GM23338 (cell line): ENCODE results near the gene HEXB. TPM values are rescaled to one million over a fixed set of nuclear protein-coding genes. Genes with fewer than 3 reads are reported as not detected.

ENCODE experiments used
- ATAC-seq: fragments of 200-7000 bp; cut with Tn5 transposase; 3 replicates; pipeline ENCODE4 v1.9.1; 2020
- DNase-seq: peaks from one replicate; pipeline ENCODE4 v3.0.0-alpha.2; 2015; ENCODE audit warnings: low spot score
- H2AFZ ChIP-seq: fragments of 200-600 bp; sonication (generic); 2 replicates; pipeline ENCODE4 v1.8.0; 2016; ENCODE audit warnings: antibody characterized with exemption, mild to moderate bottlenecking, moderate library complexity
- H3F3A ChIP-seq: fragments of 200-600 bp; sonication (generic); replicated peaks from 2 replicates; pipeline ENCODE4 v1.8.0; 2017; ENCODE audit warnings: antibody characterized with exemption, mixed run types, low read depth
- H3K27ac ChIP-seq: fragments of 200-600 bp; sonication (generic); 2 replicates; pipeline ENCODE4 v1.6.1; 2016; ENCODE audit warnings: low read depth
- H3K27me3 ChIP-seq: fragments of 200-600 bp; sonication (generic); 2 replicates; pipeline ENCODE4 v1.8.0; 2016; ENCODE audit warnings: mild to moderate bottlenecking, mixed run types, moderate library complexity; ENCODE audit not compliant: insufficient read depth
- H3K36me3 ChIP-seq: fragments of 200-600 bp; sonication (generic); 2 replicates; pipeline ENCODE4 v1.8.0; 2016; ENCODE audit warnings: mild to moderate bottlenecking; ENCODE audit not compliant: insufficient read depth
- H3K4me1 ChIP-seq: fragments of 200-600 bp; sonication (generic); 2 replicates; pipeline ENCODE4 v1.8.0; 2016; ENCODE audit warnings: mild to moderate bottlenecking, moderate library complexity; ENCODE audit not compliant: insufficient read depth
- H3K4me2 ChIP-seq: fragments of 200-600 bp; sonication (generic); 2 replicates; pipeline ENCODE4 v1.7.1; 2017; ENCODE audit warnings: mixed run types
- H3K4me3 ChIP-seq: fragments of 200-600 bp; sonication (generic); 2 replicates; pipeline ENCODE4 v1.6.1; 2016; ENCODE audit warnings: mixed run types
- H3K79me2 ChIP-seq: fragments of 200-600 bp; sonication (generic); replicated peaks from 2 replicates; pipeline ENCODE4 v1.8.0; 2017; ENCODE audit warnings: mild to moderate bottlenecking; ENCODE audit not compliant: insufficient read depth
- H3K9me2 ChIP-seq: fragments of 200-600 bp; sonication (generic); 2 replicates; pipeline ENCODE4 v1.8.0; 2017; ENCODE audit not compliant: insufficient read depth
- H4K20me1 ChIP-seq: fragments of 200-600 bp; sonication (generic); replicated peaks from 2 replicates; pipeline ENCODE4 v1.8.0; 2017; ENCODE audit warnings: mild to moderate bottlenecking; ENCODE audit not compliant: insufficient read depth
- H3K27ac Mint-ChIP-seq: 2 replicates; pipeline ENCODE4 v1.8.0; 2020; ENCODE audit warnings: inconsistent platforms, mild to moderate bottlenecking, moderate library complexity, mixed read lengths
- H3K27me3 Mint-ChIP-seq: 3 replicates; pipeline ENCODE4 v1.8.0; 2022; ENCODE audit warnings: low read depth, mild to moderate bottlenecking, moderate library complexity, mixed read lengths, inconsistent platforms; ENCODE audit not compliant: insufficient read depth, poor library complexity
- H3K36me3 Mint-ChIP-seq: 3 replicates; pipeline ENCODE4 v1.8.0; 2021; ENCODE audit warnings: low read depth, mild to moderate bottlenecking, inconsistent platforms, moderate library complexity, mixed read lengths
- H3K4me1 Mint-ChIP-seq: 3 replicates; pipeline ENCODE4 v1.8.0; 2020; ENCODE audit warnings: mild to moderate bottlenecking, inconsistent platforms, mixed read lengths
- H3K4me3 Mint-ChIP-seq: 3 replicates; pipeline ENCODE4 v1.8.0; 2021; ENCODE audit warnings: moderate library complexity, mild to moderate bottlenecking, inconsistent platforms, mixed read lengths
- H3K9me3 Mint-ChIP-seq: 3 replicates; pipeline ENCODE4 v1.8.0; 2020; ENCODE audit warnings: moderate library complexity, mild to moderate bottlenecking, inconsistent platforms, mixed read lengths
- CREB1 ChIP-seq: fragments of 250-450 bp; sonication (Bioruptor Pico); IDR thresholded peaks from 2 replicates; pipeline ENCODE4 v1.5.0; 2020; ENCODE audit warnings: low read depth, mild to moderate bottlenecking, moderate library complexity
- POLR2AphosphoS5 ChIP-seq: IDR thresholded peaks from 2 replicates; pipeline ENCODE4 v1.6.1; 2016; ENCODE audit warnings: antibody characterized with exemption, low read depth
- ZNF462 ChIP-seq: fragments of 250-450 bp; sonication (Bioruptor Pico); IDR thresholded peaks from 2 replicates; pipeline ENCODE4 v1.5.0; 2020; ENCODE audit warnings: mild to moderate bottlenecking, moderate library complexity
- long read RNA-seq: library from polyadenylated mRNA; unstranded; transcript quantifications from one replicate; pipeline ENCODE4 v2.0.0, GENCODE V29; 2020; ENCODE audit not compliant: unreplicated experiment
- polyA plus RNA-seq: library from polyadenylated mRNA; unstranded; fragments of >200 nt; fragmentation: Nextera tagmentation; extraction: Ambion mirVana; gene quantifications from 2 replicates; pipeline ENCODE4 v1.2.1, GENCODE V29; 2016
- total RNA-seq: library from RNA; depleted of rRNA; stranded (reverse); fragments of >200 nt; shearing (Covaris generic); gene quantifications from 2 replicates; pipeline ENCODE4 v1.2.3, GENCODE V29; 2014; rRNA removed

The HEXB gene
- 57.8 and 70.8 TPM in 2 replicates for total RNA-seq
- polyA plus RNA-seq = 49.2 and 53.2 TPM in 2 replicates
- long read RNA-seq, transcript HEXB-201 (14 exons, 1,901 nt) = major isoform, 64 of 71 reads
- long read RNA-seq, partial matches to known transcripts = 3 of 71 reads
- long read RNA-seq, other reads (novel, unspliced or antisense) = 4 of 71 reads

- peak within 1 kb of the TSS; percentile 90 for H3K4me3 ChIP-seq
- H3K27ac Mint-ChIP-seq = no peak within 1 kb of the TSS
- peaks cover 5% of the 10 kb centered on the region; the same call in 1 of the 2 replicates for H3K9me2 ChIP-seq
- H3K79me2 ChIP-seq = peaks cover 4% of the 10 kb centered on the region; the same call in 1 of the 2 replicates
- no peak within 1 kb of the TSS for H3K27ac ChIP-seq
- peak within 1 kb of the TSS; percentile 99 for H3K4me2 ChIP-seq
- H3K4me1 Mint-ChIP-seq = peaks cover 15% of the 10 kb centered on the region
- no peaks in the 10 kb centered on the region for H3K27me3 ChIP-seq
- peak within 1 kb of the TSS; percentile 94 for H2AFZ ChIP-seq
- H3K27me3 Mint-ChIP-seq = peaks cover 10% of the 10 kb centered on the region
- 0 out of 2 replicates have a peak, but pooled peaks cover 3% of the 10 kb centered on the region for H3F3A ChIP-seq
- no peaks in the 10 kb centered on the region; the same call in 1 of the 2 replicates for H3K36me3 ChIP-seq
- TF ChIP-seq CREB1 (peak; percentile 60), ZNF462 (CRISPR knock-in tag) (no peak), POLR2AphosphoS5 (peak; percentile 86)
- peak; percentile 97 for DNase-seq
- ATAC-seq = peak; percentile 95
- H3K4me3 Mint-ChIP-seq = peak within 1 kb of the TSS; percentile 70
- H3K9me3 Mint-ChIP-seq = no peaks in the 10 kb centered on the region
- H3K4me1 ChIP-seq = peaks cover 13% of the 10 kb centered on the region
- no peaks in the 10 kb centered on the region for H4K20me1 ChIP-seq
- H3K36me3 Mint-ChIP-seq = peaks cover 2% of the 10 kb centered on the region; the same call in 2 of the 3 replicates
Measured at GRCh38 chr5:74684900-74685851, at the start of gene HEXB. TSS of gene HEXB (plus strand) at chr5:74685233. CDS start at chr5:74685261, 28 bp downstream.
